ENCODE measurements around the gene NHLRC4.

- TF ChIP-seq CTCF (IDR thresholded peaks at IDR 0.05): no peak
- no peak for TF ChIP-seq POLR2A (IDR thresholded peaks at IDR 0.05)
These were observed 6.6 kb upstream of the NHLRC4 start, which contains the start of gene PRR35 for GRCh38 chr16:560204-560700.
